Neuronal stem cell (in vitro differentiated cells): ENCODE data around the gene HNRNPK.

Experiments used
- DNase-seq: peaks from one replicate; pipeline ENCODE4 v3.0.0-alpha.2; 2013; ENCODE audit warnings: low spot score
- H2AFZ ChIP-seq: one replicate; pipeline ENCODE4 v1.6.1; 2013; ENCODE audit warnings: mild to moderate bottlenecking, low read length, inconsistent platforms
- H2AK5ac ChIP-seq: 2 replicates; pipeline ENCODE4 v1.6.1; 2013; ENCODE audit warnings: low read depth, mild to moderate bottlenecking, inconsistent platforms, low read length, moderate library complexity, mixed read lengths
- H2BK120ac ChIP-seq: 2 replicates; pipeline ENCODE4 v1.6.1; 2013; ENCODE audit warnings: low read depth, mild to moderate bottlenecking, inconsistent platforms, low read length, moderate library complexity, mixed read lengths
- H2BK12ac ChIP-seq: one replicate; pipeline ENCODE4 v1.6.1; 2013; ENCODE audit warnings: low read length, inconsistent platforms
- H2BK15ac ChIP-seq: 2 replicates; pipeline ENCODE4 v1.6.1; 2013; ENCODE audit warnings: mild to moderate bottlenecking, low read length, inconsistent platforms, mixed read lengths
- H2BK5ac ChIP-seq: one replicate; pipeline ENCODE4 v1.6.1; 2013; ENCODE audit warnings: inconsistent platforms, mild to moderate bottlenecking, low read length, moderate library complexity
- H3K14ac ChIP-seq: one replicate; pipeline ENCODE4 v1.6.1; 2013; ENCODE audit warnings: low read length, inconsistent platforms
- H3K18ac ChIP-seq: 2 replicates; pipeline ENCODE4 v1.6.1; 2013; ENCODE audit warnings: low read length, inconsistent platforms
- H3K23ac ChIP-seq: 2 replicates; pipeline ENCODE4 v1.6.1; 2013; ENCODE audit warnings: low read depth, mild to moderate bottlenecking, mixed read lengths, low read length, inconsistent platforms; ENCODE audit not compliant: poor library complexity
- H3K27ac ChIP-seq: replicated peaks from 3 replicates; pipeline ENCODE4 v1.5.1; 2013; ENCODE audit warnings: low read length, inconsistent platforms
- H3K27me3 ChIP-seq, 3 experiments: 2 replicates each; pipeline ENCODE4 v1.6.1; 2013; ENCODE audit warnings: low read length in 3 of 3, mild to moderate bottlenecking in 2 of 3, inconsistent platforms in 1 of 3, low read depth in 1 of 3, mixed read lengths in 1 of 3, moderate library complexity in 1 of 3; ENCODE audit not compliant: control insufficient read depth in 3 of 3, insufficient read depth in 3 of 3
- H3K36me3 ChIP-seq, 2 donors: replicated peaks in 1 of 2; 2 replicates each; pipeline ENCODE4 v1.6.1; 2013; ENCODE audit warnings: low read length in 2 of 2; ENCODE audit not compliant: control insufficient read depth in 2 of 2, insufficient read depth in 2 of 2
- H3K4ac ChIP-seq: 2 replicates; pipeline ENCODE4 v1.6.1; 2013; ENCODE audit warnings: inconsistent platforms, mild to moderate bottlenecking, low read length, moderate library complexity
- H3K4me1 ChIP-seq, 2 donors: 1 replicate in 1 of 2; 2 replicates in 1 of 2; pipeline ENCODE4 v1.6.1; 2013; ENCODE audit warnings: low read length in 2 of 2, low read depth in 1 of 2; ENCODE audit not compliant: control insufficient read depth in 2 of 2, insufficient read depth in 1 of 2
- H3K4me2 ChIP-seq: one replicate; pipeline ENCODE4 v1.6.1; 2013; ENCODE audit warnings: mild to moderate bottlenecking, low read length, inconsistent platforms; ENCODE audit not compliant: insufficient read depth, poor library complexity, severe bottlenecking
- H3K4me3 ChIP-seq, 2 donors: 2 replicates each; pipeline ENCODE4 v1.5.1; 2013; ENCODE audit warnings: low read length in 2 of 2, mild to moderate bottlenecking in 2 of 2, inconsistent platforms in 1 of 2, moderate library complexity in 1 of 2
- H3K79me1 ChIP-seq: one replicate; pipeline ENCODE4 v1.6.1; 2013; ENCODE audit warnings: low read depth, mild to moderate bottlenecking, inconsistent platforms, low read length, moderate library complexity
- H3K9ac ChIP-seq: one replicate; pipeline ENCODE4 v1.6.1; 2013; ENCODE audit warnings: mild to moderate bottlenecking, low read depth, low read length, inconsistent platforms; ENCODE audit not compliant: poor library complexity
- H3K9me3 ChIP-seq, 2 donors: replicated peaks in 1 of 2; 2 replicates each; pipeline versions ENCODE3 to v1.6.1; 2013; ENCODE audit warnings: low read length in 2 of 2, mild to moderate bottlenecking in 2 of 2, inconsistent platforms in 1 of 2, low read depth in 1 of 2, mixed read lengths in 1 of 2, moderate library complexity in 1 of 2; ENCODE audit not compliant: control insufficient read depth in 2 of 2, insufficient read depth in 1 of 2
- H4K8ac ChIP-seq: one replicate; pipeline ENCODE4 v1.6.1; 2013; ENCODE audit warnings: low read depth, mild to moderate bottlenecking, inconsistent platforms, low read length, moderate library complexity
- H4K91ac ChIP-seq: one replicate; pipeline ENCODE4 v1.6.1; 2013; ENCODE audit warnings: low read length, low read depth, mild to moderate bottlenecking, inconsistent platforms; ENCODE audit not compliant: poor library complexity
- WGBS, 2 donors: extraction: QIAGEN DNeasy Blood & Tissue Kit; methylation state at CpG; one replicate each; pipeline ENCODE4 v1.1.7; 2013; ENCODE audit warnings: missing lambda C conversion rate in 2 of 2, mixed read lengths in 1 of 2; ENCODE audit not compliant: insufficient read length in 2 of 2, insufficient replicate concordance in 1 of 2; ENCODE audit errors: extremely low coverage in 2 of 2; 5-methylcytosine and 5-hydroxymethylcytosine counted together

The HNRNPK gene

GRCh38 chr9:83972286-83972685, 7.7 kb downstream of the HNRNPK start:
- Histone ChIP-seq H3K14ac (no peak overlapping the region), H3K23ac (no peak overlapping the region), H3K4me1 (peaks cover 2% of the 10 kb centered on the region in 2 donors), H2AK5ac (no peak overlapping the region), H2AFZ (no peak overlapping the region), H3K4me3 (no peak overlapping the region), H3K36me3 (peaks cover 27 to 100% of the 10 kb centered on the region in 2 donors), H3K27me3 (no peaks in the 10 kb centered on the region), H2BK12ac (no peak overlapping the region), H4K8ac (no peak overlapping the region), H3K9me3 (peaks cover 0 to 2% of the 10 kb centered on the region in 2 donors), H2BK15ac (no peak overlapping the region), H4K91ac (no peak overlapping the region), H2BK5ac (no peak overlapping the region), H3K4ac (no peak overlapping the region), H3K79me1 (peaks cover 5% of the 10 kb centered on the region), H2BK120ac (no peak overlapping the region), H3K18ac (no peak overlapping the region), H3K4me2 (no peak overlapping the region), H3K9ac (no peak overlapping the region), H3K27ac (no peak overlapping the region)
- no peak for DNase-seq
- WGBS, 2 donors, result no CpG with 5 or more reads among the region's 2 CpGs

GRCh38 chr9:83971485-83971884, 8.5 kb downstream of the HNRNPK start:
- Histone ChIP-seq H3K4me2 (no peak overlapping the region), H3K9ac (no peak overlapping the region), H3K23ac (no peak overlapping the region), H2AFZ (no peak overlapping the region), H2BK15ac (no peak overlapping the region), H3K4ac (no peak overlapping the region), H3K4me3 (no peak overlapping the region), H3K18ac (no peak overlapping the region), H2BK120ac (no peak overlapping the region), H3K4me1 (peaks cover 0 to 2% of the 10 kb centered on the region in 2 donors), H3K14ac (no peak overlapping the region), H3K27me3 (no peaks in the 10 kb centered on the region), H3K9me3 (peaks cover 0 to 2% of the 10 kb centered on the region in 2 donors), H3K79me1 (peaks cover 5% of the 10 kb centered on the region), H4K91ac (no peak overlapping the region), H2BK5ac (no peak overlapping the region), H3K36me3 (peaks cover 27 to 100% of the 10 kb centered on the region in 2 donors), H2AK5ac (no peak overlapping the region), H2BK12ac (no peak overlapping the region), H4K8ac (no peak overlapping the region), H3K27ac (no peak overlapping the region)
- no peak for DNase-seq
- WGBS, 2 donors, result no CpG with 5 or more reads among the region's 6 CpGs

GRCh38 chr9:83969602-83970001, 10.4 kb downstream of the HNRNPK start:
- Histone ChIP-seq H3K27me3 (peaks cover 0 to 1% (median 0%) of the 10 kb centered on the region in 3 experiments), H3K27ac (no peak overlapping the region), H2BK12ac (no peak overlapping the region), H3K9me3 (no peaks in the 10 kb centered on the region), H3K79me1 (peaks cover 2% of the 10 kb centered on the region), H3K4ac (no peak overlapping the region), H3K23ac (no peak overlapping the region), H3K9ac (no peak overlapping the region), H3K36me3 (peaks cover 18 to 87% of the 10 kb centered on the region in 2 donors), H2AFZ (no peak overlapping the region), H2BK120ac (no peak overlapping the region), H3K4me1 (no peaks in the 10 kb centered on the region), H3K4me2 (no peak overlapping the region), H3K18ac (no peak overlapping the region), H4K91ac (no peak overlapping the region), H4K8ac (no peak overlapping the region), H2BK5ac (no peak overlapping the region), H2AK5ac (no peak overlapping the region), H3K14ac (no peak overlapping the region), H3K4me3 (no peak overlapping the region), H2BK15ac (no peak overlapping the region)
- WGBS, 2 donors, result 100% methylated on average over 1 of the region's 3 CpGs
- no peak for DNase-seq

GRCh38 chr9:83967073-83967472, 12.9 kb downstream of the HNRNPK start:
- Histone ChIP-seq H2BK12ac (no peak overlapping the region), H2BK120ac (no peak overlapping the region), H3K4me2 (no peak overlapping the region), H3K36me3 (peaks cover 9 to 62% of the 10 kb centered on the region in 2 donors), H3K9ac (no peak overlapping the region), H3K18ac (no peak overlapping the region), H3K9me3 (no peaks in the 10 kb centered on the region), H4K8ac (no peak overlapping the region), H3K23ac (no peak overlapping the region), H3K27me3 (peaks cover 0 to 1% (median 0%) of the 10 kb centered on the region in 3 experiments), H3K79me1 (no peaks in the 10 kb centered on the region), H4K91ac (no peak overlapping the region), H2BK15ac (no peak overlapping the region), H2AK5ac (no peak overlapping the region), H2AFZ (no peak overlapping the region), H3K4me1 (no peaks in the 10 kb centered on the region), H2BK5ac (no peak overlapping the region), H3K27ac (no peak overlapping the region), H3K14ac (no peak overlapping the region), H3K4ac (no peak overlapping the region), H3K4me3 (no peak overlapping the region)
- no CpG with 5 or more reads among the region's 1 CpG for WGBS, 2 donors
- DNase-seq, result no peak
